Raji (cell line): ENCODE data around the gene PPEF1.

Experiments
- POLR2A ChIP-seq: IDR thresholded peaks from 2 replicates; pipeline ENCODE4 v1.6.1; 2011; ENCODE audit warnings: low read depth, low read length, control low read depth; ENCODE audit not compliant: insufficient read depth

The PPEF1 gene

GRCh38 chrX:18707426-18708049, at the start of gene PPEF1:
PPEF1 (plus strand) TSS chrX:18707645; CDS start chrX:18707781, 136 bp downstream.
- no peak for TF ChIP-seq POLR2A

- TF ChIP-seq POLR2A = no peak
Observed at GRCh38 chrX:18661273-18661672, 46.2 kb upstream of the PPEF1 start.

- no peak for TF ChIP-seq POLR2A
Observed at GRCh38 chrX:18664947-18665346, 42.5 kb upstream of the PPEF1 start.

- TF ChIP-seq POLR2A = no peak
Observed at GRCh38 chrX:18666614-18667013, 40.8 kb upstream of the PPEF1 start.

GRCh38 chrX:18668071-18668835, 39.2 kb upstream of the PPEF1 start:
- no peak for TF ChIP-seq POLR2A

- TF ChIP-seq POLR2A = no peak
Observed at GRCh38 chrX:18672008-18672407, 35.4 kb upstream of the PPEF1 start, which contains the start of gene RS1. RS1 (minus strand) TSS chrX:18672108; CDS start chrX:18672068, 40 bp downstream.

GRCh38 chrX:18674417-18674787, 33.0 kb upstream of the PPEF1 start:
- TF ChIP-seq POLR2A = no peak

- peak; percentile 46 for TF ChIP-seq POLR2A
Observed at GRCh38 chrX:18674788-18675735, 32.4 kb upstream of the PPEF1 start.

GRCh38 chrX:18676050-18676449, 31.4 kb upstream of the PPEF1 start:
- no peak for TF ChIP-seq POLR2A

- TF ChIP-seq POLR2A = no peak
Observed at GRCh38 chrX:18676470-18676869, 31.0 kb upstream of the PPEF1 start.

- no peak for TF ChIP-seq POLR2A
Observed at GRCh38 chrX:18677161-18677869, 30.1 kb upstream of the PPEF1 start.

- no peak for TF ChIP-seq POLR2A
Observed at GRCh38 chrX:18681996-18682395, 25.4 kb upstream of the PPEF1 start.

GRCh38 chrX:18682979-18683387, 24.5 kb upstream of the PPEF1 start:
- no peak for TF ChIP-seq POLR2A

GRCh38 chrX:18687856-18688495, 19.5 kb upstream of the PPEF1 start:
- no peak for TF ChIP-seq POLR2A
